ENCODE results near the gene PPIB.

DNA sequence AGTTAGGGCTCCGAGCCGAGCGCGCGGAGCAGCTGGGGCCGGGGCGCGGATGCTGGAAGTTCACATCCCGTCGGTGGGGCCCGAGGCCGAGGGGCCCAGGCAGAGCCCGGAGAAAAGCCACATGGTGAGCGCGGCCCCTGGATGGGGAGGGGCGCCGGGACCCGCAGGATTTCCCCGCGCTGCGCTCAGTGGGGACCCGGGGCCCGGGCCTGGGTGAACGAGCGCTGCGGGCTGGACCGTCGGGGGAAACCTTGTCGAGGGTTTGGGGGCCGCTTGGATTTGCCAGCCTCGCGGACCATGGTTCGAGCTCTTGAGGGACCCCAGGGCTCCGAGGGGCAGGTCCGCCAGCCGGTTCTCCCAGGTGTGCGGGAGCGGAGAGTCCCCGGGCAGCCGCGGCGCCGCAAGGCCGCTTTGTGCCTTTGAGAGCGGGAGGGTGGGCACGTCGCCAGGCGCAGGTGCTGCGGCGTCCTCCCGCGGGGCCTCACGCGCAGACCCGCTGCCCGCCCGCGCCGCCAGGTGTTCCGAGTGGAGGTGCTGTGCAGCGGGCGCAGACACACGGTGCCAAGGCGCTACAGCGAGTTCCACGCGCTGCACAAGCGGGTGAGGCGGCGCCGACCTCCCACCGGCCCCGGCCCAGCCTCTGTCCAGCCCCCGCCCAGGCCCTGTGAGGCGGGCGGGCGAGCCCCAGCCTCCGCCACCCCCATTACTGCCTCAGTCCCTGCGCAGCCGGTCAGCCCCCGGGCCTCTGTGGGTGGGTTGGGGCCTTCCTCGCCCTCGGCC lies 10.9 kb downstream of the PPIB start, which contains the start of gene SNX22:
- TF ChIP-seq GABPB1 (CRISPR knock-in tag; IDR thresholded peaks at IDR 0.05) (no peak), MEIS2 (IDR thresholded peaks at IDR 0.05; ENCODE audit: partially characterized antibody) (no peak), NR0B1 (IDR thresholded peaks at IDR 0.05; ENCODE audit: partially characterized antibody) (no peak), CTCF (IDR thresholded peaks at IDR 0.05 in 2 of 3, conservative IDR thresholded peaks at IDR 0.05 in 1 of 3; ENCODE audit: insufficient read depth in 2 of 3, low read depth in 1 of 3, low read length in 3 of 3) (no peak), HBP1 (CRISPR knock-in tag; IDR thresholded peaks at IDR 0.05) (no peak), ZNF324 (CRISPR knock-in tag; IDR thresholded peaks at IDR 0.05) (no peak), BRF1 (IDR thresholded peaks at IDR 0.05; ENCODE audit: borderline replicate concordance, extremely low read depth, insufficient read length) (no peak), MXI1 (IDR thresholded peaks at IDR 0.05; ENCODE audit: low read depth, low read length) (no peak), HDGF (IDR thresholded peaks at IDR 0.05) (no peak), TARDBP (IDR thresholded peaks at IDR 0.05) (no peak), GATAD2B (IDR thresholded peaks at IDR 0.05; ENCODE audit: borderline replicate concordance) (no peak)
- TF ChIP-seq, protein P1, sequence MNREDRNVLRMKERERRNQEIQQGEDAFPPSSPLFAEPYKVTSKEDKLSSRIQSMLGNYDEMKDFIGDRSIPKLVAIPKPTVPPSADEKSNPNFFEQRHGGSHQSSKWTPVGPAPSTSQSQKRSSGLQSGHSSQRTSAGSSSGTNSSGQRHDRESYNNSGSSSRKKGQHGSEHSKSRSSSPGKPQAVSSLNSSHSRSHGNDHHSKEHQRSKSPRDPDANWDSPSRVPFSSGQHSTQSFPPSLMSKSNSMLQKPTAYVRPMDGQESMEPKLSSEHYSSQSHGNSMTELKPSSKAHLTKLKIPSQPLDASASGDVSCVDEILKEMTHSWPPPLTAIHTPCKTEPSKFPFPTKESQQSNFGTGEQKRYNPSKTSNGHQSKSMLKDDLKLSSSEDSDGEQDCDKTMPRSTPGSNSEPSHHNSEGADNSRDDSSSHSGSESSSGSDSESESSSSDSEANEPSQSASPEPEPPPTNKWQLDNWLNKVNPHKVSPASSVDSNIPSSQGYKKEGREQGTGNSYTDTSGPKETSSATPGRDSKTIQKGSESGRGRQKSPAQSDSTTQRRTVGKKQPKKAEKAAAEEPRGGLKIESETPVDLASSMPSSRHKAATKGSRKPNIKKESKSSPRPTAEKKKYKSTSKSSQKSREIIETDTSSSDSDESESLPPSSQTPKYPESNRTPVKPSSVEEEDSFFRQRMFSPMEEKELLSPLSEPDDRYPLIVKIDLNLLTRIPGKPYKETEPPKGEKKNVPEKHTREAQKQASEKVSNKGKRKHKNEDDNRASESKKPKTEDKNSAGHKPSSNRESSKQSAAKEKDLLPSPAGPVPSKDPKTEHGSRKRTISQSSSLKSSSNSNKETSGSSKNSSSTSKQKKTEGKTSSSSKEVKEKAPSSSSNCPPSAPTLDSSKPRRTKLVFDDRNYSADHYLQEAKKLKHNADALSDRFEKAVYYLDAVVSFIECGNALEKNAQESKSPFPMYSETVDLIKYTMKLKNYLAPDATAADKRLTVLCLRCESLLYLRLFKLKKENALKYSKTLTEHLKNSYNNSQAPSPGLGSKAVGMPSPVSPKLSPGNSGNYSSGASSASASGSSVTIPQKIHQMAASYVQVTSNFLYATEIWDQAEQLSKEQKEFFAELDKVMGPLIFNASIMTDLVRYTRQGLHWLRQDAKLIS (CRISPR knock-in tag; IDR thresholded peaks at IDR 0.05) = no peak
- TF ChIP-seq, protein P2, sequence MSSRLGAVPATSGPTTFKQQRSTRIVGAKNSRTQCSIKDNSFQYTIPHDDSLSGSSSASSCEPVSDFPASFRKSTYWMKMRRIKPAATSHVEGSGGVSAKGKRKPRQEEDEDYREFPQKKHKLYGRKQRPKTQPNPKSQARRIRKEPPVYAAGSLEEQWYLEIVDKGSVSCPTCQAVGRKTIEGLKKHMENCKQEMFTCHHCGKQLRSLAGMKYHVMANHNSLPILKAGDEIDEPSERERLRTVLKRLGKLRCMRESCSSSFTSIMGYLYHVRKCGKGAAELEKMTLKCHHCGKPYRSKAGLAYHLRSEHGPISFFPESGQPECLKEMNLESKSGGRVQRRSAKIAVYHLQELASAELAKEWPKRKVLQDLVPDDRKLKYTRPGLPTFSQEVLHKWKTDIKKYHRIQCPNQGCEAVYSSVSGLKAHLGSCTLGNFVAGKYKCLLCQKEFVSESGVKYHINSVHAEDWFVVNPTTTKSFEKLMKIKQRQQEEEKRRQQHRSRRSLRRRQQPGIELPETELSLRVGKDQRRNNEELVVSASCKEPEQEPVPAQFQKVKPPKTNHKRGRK (tag; IDR thresholded peaks at IDR 0.05) = no peak

Data from K562 (cell line).